GM19438 (cell line): ENCODE data around the gene CLPX.
"Not testable (repeated sequence)": the region's sequence is repeated elsewhere in the genome, so short reads cannot be mapped to it uniquely, and the experiment has no call there.

Experiments
- ATAC-seq: cut with Tn5 transposase; IDR thresholded peaks from one replicate; pipeline ENCODE4 v1.9.1; 2021; ENCODE audit warnings: low read depth; ENCODE audit not compliant: unreplicated experiment

The CLPX gene

DNA sequence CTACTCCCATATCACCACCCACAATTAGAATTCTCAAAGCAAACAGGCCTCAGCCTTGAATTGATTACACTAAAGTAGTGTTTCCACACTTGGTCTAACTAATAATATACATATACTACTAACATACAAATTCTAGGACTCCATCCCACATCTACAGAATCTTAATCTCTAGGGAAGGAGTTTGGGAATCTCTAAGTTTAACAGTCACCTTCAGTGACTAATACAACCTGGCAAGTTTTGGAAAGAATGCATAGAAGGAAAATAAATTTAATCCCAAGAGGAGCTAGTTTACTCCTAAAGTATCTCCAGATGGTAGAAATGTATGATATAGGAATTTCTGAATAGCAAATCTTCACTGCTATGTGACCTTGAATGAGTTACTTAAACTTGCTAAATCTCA lies 9.1 kb downstream of the CLPX start:
- ATAC-seq, result no peak

- ATAC-seq, result no peak
These were observed 9.6 kb downstream of the CLPX start for GRCh38 chr15:65175511-65175910.

- no peak for ATAC-seq
These were observed 10.6 kb downstream of the CLPX start for GRCh38 chr15:65174509-65174908.

- ATAC-seq, result no peak
These were observed 12.6 kb downstream of the CLPX start for GRCh38 chr15:65172531-65172930.

GRCh38 chr15:65171428-65171827 lies 13.7 kb downstream of the CLPX start:
- ATAC-seq, result no peak

GRCh38 chr15:65165875-65166274 lies 19.3 kb downstream of the CLPX start:
- ATAC-seq, result no peak

GRCh38 chr15:65164139-65164538 lies 21.0 kb downstream of the CLPX start:
- no peak for ATAC-seq

DNA sequence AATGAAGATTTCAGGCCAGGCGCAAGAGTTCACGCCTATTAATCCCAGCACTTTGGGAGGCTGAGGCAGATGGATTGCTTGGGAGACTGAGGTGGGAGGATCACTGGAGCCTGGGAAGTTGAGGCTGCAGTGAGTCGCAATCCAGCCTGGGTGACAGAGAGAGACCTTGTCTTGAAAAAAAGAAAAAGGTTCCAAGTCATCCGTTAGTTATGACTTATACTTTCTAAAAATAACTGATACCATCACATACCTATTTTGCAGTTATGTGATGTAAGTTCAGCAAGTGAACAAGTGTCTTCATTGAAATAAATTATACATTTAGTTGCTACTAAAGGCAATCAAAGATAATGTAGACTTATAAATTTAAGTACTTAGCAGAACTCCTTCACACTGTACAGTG lies 22.1 kb downstream of the CLPX start:
- no peak for ATAC-seq

- ATAC-seq, result no peak
These were observed 28.4 kb downstream of the CLPX start for GRCh38 chr15:65156692-65157091.

GRCh38 chr15:65154720-65155119 lies 30.4 kb downstream of the CLPX start:
- no peak for ATAC-seq

DNA sequence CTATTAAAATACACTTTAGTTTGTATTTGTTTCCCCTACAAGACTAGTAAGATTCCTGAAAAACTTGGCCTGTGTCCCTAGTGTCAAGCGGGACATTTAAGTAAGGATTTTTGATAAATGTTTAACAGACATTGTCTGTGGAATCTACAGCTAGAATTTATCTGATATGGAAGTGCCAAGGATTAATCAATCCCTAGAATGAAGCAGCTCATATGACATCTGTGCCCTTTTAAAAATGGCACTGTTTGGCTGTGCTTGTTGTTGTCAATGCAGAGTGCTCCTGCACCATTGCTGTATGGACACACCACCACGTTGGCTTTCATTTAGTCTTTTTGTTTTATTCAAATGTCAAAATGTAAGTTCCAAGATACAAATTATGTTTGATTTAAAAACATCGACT lies 37.2 kb downstream of the CLPX start:
- ATAC-seq, result no peak

GRCh38 chr15:65146438-65146837 lies 38.7 kb downstream of the CLPX start:
- ATAC-seq, result no peak

DNA sequence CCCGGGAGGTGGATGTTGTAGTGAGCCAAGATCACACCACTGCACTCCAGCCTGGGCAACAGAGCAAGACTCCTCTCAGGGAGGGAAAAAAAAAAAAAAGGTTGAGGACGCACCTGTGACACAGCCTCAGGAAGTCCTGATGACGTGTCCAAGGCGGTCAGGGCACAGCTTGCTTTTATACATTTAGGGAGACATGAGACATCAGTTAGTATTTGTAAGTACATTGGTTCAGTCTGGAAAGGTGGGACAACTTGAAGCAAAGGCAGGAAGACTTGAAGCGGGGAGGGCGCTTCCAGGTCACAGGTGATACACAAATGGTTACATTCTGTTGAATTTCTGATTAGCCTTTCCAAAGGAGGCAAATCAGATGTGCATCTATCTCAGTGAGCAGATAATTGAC lies 46.5 kb downstream of the CLPX start:
- ATAC-seq, result not testable (repeated sequence)

- not testable (repeated sequence) for ATAC-seq
These were observed 47.2 kb downstream of the CLPX start for GRCh38 chr15:65137893-65138292.

DNA sequence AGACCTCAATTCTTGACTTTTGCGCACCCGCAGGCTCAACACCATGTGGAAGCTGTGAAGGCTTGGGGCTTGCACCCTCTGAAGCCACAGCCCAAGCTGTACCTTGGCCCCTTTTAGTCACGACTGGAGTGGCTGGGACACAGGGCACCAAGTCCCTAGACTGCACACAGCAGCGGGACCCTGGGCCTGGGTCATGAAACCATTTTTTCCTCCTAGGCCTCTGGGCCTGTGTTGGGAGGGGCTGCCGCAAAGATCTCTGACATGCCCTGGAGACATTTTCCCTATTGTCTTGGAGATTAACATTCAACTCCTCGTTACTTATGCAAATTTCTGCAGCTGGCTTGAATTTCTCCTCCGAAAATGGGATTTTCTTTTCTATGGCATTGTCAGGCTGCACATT lies 48.1 kb downstream of the CLPX start:
- not testable (repeated sequence) for ATAC-seq

- ATAC-seq, result no peak
These were observed 50.6 kb downstream of the CLPX start for GRCh38 chr15:65134538-65134937.

- peak; percentile 88 for ATAC-seq
These were observed 51.5 kb downstream of the CLPX start, which contains the start of gene PDCD7 for GRCh38 chr15:65133548-65134200. PDCD7 (minus strand) TSS chr15:65133808; CDS start chr15:65133781, 27 bp downstream.

GRCh38 chr15:65132878-65133547 lies 52.1 kb downstream of the CLPX start:
- peak; percentile 36 for ATAC-seq

- no peak for ATAC-seq
These were observed 54.2 kb downstream of the CLPX start for GRCh38 chr15:65130941-65131340.

- no peak for ATAC-seq
These were observed 69.6 kb downstream of the CLPX start for GRCh38 chr15:65115542-65115941.

- ATAC-seq, result no peak
These were observed 70.1 kb downstream of the CLPX start, which contains the start of gene UBAP1L for GRCh38 chr15:65115086-65115485. UBAP1L (minus strand) TSS chr15:65115200; CDS start chr15:65106215, 8,985 bp downstream.

- ATAC-seq, result no peak
These were observed 74.4 kb downstream of the CLPX start for GRCh38 chr15:65110676-65111292.
